Stimulated activated CD4-positive, alpha-beta T cell treated with anti-CD3 and anti-CD28 coated beads, Interleukin-12 subunit alpha, Interleukin-12 subunit beta, amount 100 ng/mL, for 48 hours (primary cell): Measurements from ENCODE around the gene SAMD3.
"Not testable (repeated sequence)": the region's sequence is repeated elsewhere in the genome, so short reads cannot be mapped to it uniquely, and the experiment has no call there.

Experiments used
- DNase-seq, 3 donors: peaks; one replicate each; pipeline ENCODE4 v3.0.0-alpha.2; 2020; ENCODE audit warnings: low read depth in 2 of 3, low spot score in 1 of 3

Gene SAMD3

GRCh38 chr6:130138116-130138908 is 84.4 kb downstream of the SAMD3 start:
- DNase-seq: no peak

- no peak for DNase-seq
Measured at GRCh38 chr6:130136798-130137197, 86.0 kb downstream of the SAMD3 start.

DNA sequence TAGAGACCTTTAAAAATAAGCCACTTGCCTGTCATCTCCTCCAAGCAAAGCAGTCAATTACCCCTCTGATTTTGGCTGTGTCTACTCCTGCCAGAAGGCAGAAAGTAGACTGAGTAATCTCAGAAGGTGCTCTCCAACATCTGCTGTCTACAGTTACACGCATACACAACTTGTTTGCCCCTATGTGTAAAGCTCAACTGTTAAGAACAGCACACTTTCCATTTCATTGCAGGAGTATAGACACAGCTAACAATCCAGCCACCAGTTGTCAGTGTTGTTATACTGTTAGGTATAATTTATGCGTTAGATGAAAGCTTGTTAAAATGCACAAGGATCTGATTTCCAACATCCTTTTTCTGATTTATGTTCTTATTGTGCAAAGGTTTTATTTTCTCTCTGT is 88.2 kb downstream of the SAMD3 start:
- no peak for DNase-seq

- peak; percentile 24 to 30 (median 24) for DNase-seq
Measured at GRCh38 chr6:130132286-130132701, 90.5 kb downstream of the SAMD3 start.

GRCh38 chr6:130129762-130130246 is 92.9 kb downstream of the SAMD3 start:
- DNase-seq: no peak

DNA sequence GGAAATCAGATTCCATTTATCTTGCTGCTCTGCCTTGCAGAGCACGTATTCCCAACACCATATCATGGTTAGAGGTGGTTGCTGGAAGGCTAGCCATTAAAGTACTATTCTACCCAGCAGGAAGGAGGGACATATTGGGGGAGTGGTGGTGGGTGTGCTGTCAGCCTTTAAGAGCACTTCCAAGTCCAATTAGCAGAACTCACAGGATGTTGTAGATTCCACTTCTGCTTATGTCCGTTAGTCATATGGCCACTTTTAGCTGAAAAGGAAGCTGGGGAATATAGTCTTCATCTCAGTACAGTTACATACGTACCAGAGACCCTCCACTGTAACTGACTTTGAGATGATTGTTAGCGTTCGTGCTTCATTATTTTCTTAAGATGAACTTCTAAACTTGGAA is 94.4 kb downstream of the SAMD3 start:
- DNase-seq: no peak

DNA sequence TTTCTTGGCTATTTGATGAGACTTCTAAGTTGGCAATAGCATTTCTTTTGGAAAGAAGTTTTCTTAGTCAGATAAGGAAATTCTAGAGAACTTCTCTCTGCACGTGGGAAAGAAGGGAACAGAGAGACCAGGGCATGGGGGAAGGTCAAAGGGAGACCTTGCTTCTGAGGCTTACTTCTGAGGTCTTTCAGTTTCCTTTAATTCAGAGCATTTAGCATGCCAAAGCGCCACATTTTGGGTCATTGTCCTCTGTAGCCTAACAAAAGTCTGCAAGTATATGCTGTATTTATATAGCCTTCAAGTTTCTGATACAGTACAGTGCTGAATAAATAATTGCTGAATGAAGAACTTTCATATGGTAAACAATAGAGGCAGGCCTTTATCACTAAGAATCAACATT is 95.6 kb downstream of the SAMD3 start:
- no peak for DNase-seq

DNA sequence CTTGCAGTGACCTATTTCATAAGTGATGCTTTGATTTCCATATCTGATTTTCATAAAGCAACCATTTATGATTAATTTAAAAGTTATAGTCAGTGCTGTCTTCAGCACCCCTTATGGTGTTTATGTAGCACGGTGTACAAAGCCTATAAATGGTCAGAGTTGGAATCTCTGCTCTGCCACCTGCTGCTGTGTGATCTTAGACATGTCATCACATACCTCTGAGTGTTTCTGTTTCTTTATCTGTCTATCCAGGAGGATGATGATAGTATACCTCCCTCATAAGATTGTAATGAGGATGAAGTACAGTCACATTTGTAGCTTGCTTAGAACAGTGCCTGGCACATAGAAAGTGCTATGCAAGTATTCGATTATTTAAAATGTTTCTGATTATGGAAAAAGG is 100.5 kb downstream of the SAMD3 start:
- DNase-seq: no peak

DNA sequence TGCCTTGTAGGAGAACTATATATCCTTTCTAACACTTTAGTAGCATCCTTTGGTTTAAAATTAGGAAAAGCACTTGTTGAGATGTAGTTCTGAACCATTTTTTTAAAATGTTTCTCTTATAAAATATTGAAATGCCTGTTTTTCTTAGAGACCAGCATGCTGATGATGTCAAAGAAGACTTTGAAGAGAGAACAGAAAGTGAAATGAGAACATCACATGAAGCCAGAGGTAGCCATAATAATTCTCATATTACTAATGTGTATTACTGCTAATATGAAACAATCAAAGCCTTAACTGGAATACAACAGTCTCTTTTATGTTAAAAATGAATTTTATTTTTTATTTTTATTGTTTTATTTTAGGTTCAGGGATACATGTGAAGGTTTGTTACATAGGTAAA is 102.0 kb downstream of the SAMD3 start:
- DNase-seq: no peak

GRCh38 chr6:130119211-130119610 is 103.5 kb downstream of the SAMD3 start:
- DNase-seq: no peak

DNA sequence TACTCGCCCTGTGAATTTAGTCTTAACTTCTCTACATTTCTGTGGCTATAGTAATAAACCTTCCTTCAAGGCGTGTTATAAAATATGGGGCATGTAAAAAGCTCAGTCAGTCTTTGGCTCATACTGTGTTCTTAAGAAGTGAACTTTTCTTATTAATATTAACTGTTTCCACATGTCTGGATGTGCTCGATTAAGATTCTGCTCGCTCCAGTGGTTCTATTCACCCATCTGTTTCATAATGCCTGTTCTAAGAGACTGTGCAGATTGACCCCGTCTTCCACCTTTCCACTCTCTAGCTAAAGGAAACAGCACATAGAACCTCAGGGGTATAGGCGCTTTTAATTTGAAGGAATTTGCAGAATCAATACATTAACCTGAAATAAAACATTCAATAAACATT is 104.5 kb downstream of the SAMD3 start:
- no peak for DNase-seq

DNA sequence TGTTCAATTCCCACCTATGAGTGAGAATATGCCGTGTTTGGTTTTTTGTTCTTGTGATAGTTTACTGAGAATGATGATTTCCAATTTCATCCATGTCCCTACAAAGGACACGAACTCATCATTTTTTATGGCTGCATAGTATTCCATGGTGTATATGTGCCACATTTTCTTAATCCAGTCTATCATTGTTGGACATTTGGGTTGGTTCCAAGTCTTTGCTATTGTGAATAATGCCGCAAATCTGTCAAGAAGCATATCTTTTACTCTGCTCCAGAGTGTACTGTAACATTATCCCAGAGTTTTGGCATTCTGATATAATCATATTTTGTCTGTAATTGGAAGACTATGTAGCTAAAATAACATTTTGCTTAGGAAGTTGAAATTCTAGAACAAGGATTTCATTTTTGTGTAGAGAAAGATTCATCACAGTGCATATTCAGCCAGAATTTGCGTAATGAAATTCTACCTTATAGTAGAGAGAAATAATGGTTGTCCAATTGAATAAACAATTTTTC is 105.5 kb downstream of the SAMD3 start:
- DNase-seq: not testable (repeated sequence)

DNA sequence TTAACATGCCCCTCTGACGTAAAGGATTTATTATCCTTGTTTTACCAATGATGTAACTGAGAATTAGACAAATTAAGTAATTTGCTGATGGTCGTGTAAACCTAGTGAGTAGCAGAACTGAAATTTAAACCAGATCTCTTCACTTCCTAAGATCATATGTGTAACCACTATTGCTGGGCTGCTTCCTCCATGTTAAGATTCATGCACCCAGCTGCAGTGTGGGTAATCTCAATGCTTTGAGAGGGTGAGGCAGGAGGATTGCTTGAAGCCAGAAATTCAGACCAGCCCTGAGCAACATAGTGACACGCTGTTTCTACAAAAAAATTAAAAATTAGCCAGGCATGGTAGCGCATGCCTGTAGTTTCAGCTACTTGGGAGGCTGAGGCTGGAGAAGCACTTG is 106.5 kb downstream of the SAMD3 start:
- no peak for DNase-seq

GRCh38 chr6:130115036-130115435 is 107.7 kb downstream of the SAMD3 start:
- DNase-seq: no peak

DNA sequence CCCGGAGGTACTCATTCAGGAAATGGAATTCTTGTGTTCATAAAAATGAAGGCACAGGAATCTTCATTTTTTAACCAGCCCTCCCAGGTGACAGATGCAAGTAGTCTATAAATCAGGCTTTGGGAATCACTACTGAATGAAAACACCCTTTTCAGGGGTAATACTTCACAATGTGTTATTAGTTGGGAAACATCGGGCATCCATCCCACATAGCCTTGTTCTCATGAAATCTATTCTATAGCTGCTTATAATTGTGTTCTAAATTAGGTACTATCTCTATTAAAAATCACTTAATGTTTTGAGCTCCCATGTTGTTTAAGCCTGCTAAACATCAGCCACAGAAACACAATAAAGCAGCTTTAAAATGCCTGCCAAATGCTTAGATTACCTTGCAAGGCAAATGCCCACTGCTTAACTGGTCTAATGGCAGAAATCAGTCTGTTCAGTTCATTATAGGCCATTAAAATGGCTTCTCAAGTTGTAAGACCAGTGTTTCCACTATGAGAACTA is 109.5 kb downstream of the SAMD3 start:
- DNase-seq: no peak

DNA sequence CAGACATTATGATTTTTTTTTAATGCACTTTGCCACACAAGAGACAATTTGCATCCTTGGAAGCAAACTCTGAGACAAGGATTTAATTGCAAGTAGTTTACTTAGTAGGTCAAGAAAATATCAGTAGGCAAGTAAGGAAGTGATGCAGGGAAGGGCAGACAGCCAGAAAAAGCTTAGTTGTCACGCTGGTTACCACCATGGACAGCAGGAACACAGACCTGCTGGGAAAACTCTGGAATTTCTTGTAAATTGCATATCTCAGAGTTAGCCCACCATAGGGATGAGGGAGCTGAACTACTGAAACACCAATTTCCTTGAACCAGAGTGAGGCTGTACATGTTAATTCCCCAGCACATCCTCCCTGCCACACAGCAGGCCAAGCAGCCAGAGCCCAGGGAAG is 111.7 kb downstream of the SAMD3 start:
- DNase-seq: no peak

GRCh38 chr6:130107710-130108109 is 115.0 kb downstream of the SAMD3 start:
- no peak for DNase-seq

DNA sequence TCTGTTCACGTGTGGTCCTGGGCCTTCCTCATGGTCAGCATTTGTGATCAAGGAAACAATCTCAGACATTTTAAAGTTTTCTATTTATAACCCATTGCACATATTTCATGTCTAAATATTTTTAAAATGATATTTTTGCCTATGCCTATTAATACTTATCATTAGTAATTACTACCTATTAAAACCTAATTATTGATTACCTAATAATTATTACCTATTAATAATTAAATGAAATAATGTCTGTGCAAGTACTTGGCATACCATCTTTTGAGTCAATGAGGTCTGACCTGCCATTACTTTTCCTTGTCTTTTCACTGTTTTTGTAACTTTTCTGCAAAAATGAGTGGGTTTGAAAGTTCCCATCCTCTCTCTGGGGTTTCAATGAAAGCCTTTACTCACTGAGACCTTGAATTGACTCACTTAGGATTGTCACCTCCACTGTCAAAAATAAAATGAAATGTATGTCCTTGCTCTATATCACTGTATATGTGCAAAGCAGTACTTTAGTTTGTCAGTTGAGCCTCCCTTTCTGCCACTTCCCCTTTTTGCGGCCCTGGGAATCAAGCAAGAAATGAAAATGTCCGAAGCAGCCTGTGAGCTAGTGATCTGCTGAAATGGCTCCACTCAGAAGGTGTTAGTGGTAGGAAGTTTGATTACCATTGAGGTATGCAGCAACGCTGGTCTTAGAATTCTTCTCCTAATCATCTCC is 116.6 kb downstream of the SAMD3 start:
- DNase-seq: no peak

DNA sequence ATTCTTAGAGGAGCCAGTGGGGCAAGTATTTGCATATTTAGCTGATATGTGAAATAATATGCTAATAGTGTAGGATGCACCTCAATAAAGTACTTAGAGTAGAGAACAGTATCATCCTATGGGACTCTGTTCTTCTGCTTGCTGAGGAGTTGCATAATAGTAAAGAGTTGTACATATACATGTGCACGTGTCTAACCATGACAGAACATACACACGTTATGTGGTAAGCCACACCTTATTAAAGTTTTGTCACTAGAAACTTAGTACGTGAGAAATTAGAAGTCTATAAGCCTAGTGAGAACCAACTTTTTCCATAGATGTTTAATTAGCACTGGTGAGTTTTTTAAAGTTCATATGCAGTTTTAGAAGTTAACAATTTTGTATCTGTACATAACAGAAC is 123.6 kb downstream of the SAMD3 start:
- DNase-seq: no peak

DNA sequence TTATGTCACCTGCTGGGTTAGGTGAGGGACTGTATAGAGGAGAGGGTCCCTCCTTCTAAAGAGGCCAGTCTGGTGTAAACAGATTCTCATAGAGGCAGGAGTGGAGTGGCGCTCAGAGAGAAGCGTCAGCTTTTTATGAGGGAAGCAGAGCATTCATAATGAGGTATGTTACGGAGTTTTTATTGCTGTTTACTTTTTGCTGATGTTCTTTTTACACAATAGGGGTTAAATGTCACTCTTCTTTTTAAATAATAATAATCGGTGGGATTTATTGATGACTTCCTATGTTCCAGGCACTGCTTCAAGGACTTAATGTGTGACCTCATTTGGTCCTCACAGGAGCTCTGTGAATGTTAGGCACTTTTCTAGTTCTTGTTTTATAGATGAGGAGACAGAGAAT is 124.4 kb downstream of the SAMD3 start:
- no peak for DNase-seq
